HepG2 (cell line): ENCODE data around the gene POU3F1. TPM values are rescaled to one million over a fixed set of nuclear protein-coding genes. Genes with fewer than 3 reads are reported as not detected.

Experiments used
- ATF2 ChIP-seq: sonication (generic); formaldehyde crosslinking; IDR thresholded peaks from 2 replicates; pipeline ENCODE4 v1.4.0; 2020; ENCODE audit warnings: missing genetic modification reagents
- EZH2 ChIP-seq: conservative IDR thresholded peaks from 2 replicates; pipeline ENCODE4 v1.6.1; 2012; ENCODE audit warnings: mild to moderate bottlenecking, low read depth, low read length, moderate library complexity
- HINFP ChIP-seq: sonication (generic); formaldehyde crosslinking; IDR thresholded peaks from 2 replicates; pipeline ENCODE4 v1.4.0; 2020; ENCODE audit warnings: low read depth, mild to moderate bottlenecking, missing genetic modification reagents
- MNT ChIP-seq: fragments of 450-650 bp; IDR thresholded peaks from 2 replicates; pipeline ENCODE4 v1.6.1; 2016
- PATZ1 ChIP-seq: sonication (generic); formaldehyde crosslinking; IDR thresholded peaks from 2 replicates; pipeline ENCODE4 v1.4.0; 2020; ENCODE audit warnings: missing genetic modification reagents
- POLR2A ChIP-seq, 2 experiments: IDR thresholded peaks; 2 replicates each; pipeline ENCODE4 v1.6.1; 2011; ENCODE audit warnings: low read depth in 2 of 2, low read length in 2 of 2, mild to moderate bottlenecking in 1 of 2, moderate library complexity in 1 of 2; ENCODE audit not compliant: insufficient read depth in 1 of 2
- RFX5 ChIP-seq: IDR thresholded peaks from 2 replicates; pipeline ENCODE4 v1.6.1; 2011; ENCODE audit warnings: low read depth, low read length, improper control_type of control experiment
- TCF7 ChIP-seq: sonication (generic); IDR thresholded peaks from 2 replicates; pipeline ENCODE4 v1.6.1; 2016; ENCODE audit warnings: antibody characterized with exemption, low read depth
- TFDP1 ChIP-seq: IDR thresholded peaks from 2 replicates; pipeline ENCODE4 v1.6.1; 2016; ENCODE audit warnings: missing compliant biosample characterization, missing genetic modification reagents, borderline replicate concordance
- ZIK1 ChIP-seq: sonication (generic); formaldehyde crosslinking; IDR thresholded peaks from 2 replicates; pipeline ENCODE4 v1.5.0; 2020; ENCODE audit warnings: mild to moderate bottlenecking, low read depth, missing genetic modification reagents, borderline replicate concordance
- polyA plus RNA-seq, 8 experiments: library from polyadenylated mRNA; depleted of rRNA in 3 of 8; stranded (reverse) in 7 of 8; unstranded in 1 of 8; fragments of >200 nt; fragmentation: Illumina TruSeq in 4 of 8; extraction: Trizol in 4 of 8; gene quantifications; 2 replicates each; pipeline versions ENCODE4 v1.2.1 to v1.2.3, GENCODE V29; 2011 to 2016; ENCODE audit warnings: low read depth in 4 of 8, missing spikeins in 1 of 8, mixed read lengths in 1 of 8; ENCODE audit not compliant: insufficient read depth in 1 of 8
- total RNA-seq, 5 experiments: library from RNA; depleted of rRNA; stranded (reverse); fragments of >200 nt; fragmentation: Illumina TruSeq; extraction: Trizol; gene quantifications; 2 replicates each; pipeline ENCODE4 v1.2.3, GENCODE V29; 2016; ENCODE audit warnings: low read depth in 1 of 5

Gene POU3F1
- total and polyA plus RNA-seq, 2 of the 13 experiments (the other 11 are each of a cell fraction or from before 2014, with no cell fraction given): not detected

- TF ChIP-seq TFDP1 (CRISPR knock-in tag): no peak
- peak; percentile 68 for TF ChIP-seq TCF7
- TF ChIP-seq MNT: no peak
- TF ChIP-seq HINFP: no peak
- no peak for TF ChIP-seq PATZ1 (CRISPR knock-in tag)
- TF ChIP-seq RFX5: no peak
- TF ChIP-seq EZH2: no peak
- TF ChIP-seq ATF2: peak; percentile 87; the same call in 1 of the 2 replicates
- TF ChIP-seq POLR2A (IDR thresholded peaks at IDR 0.05; ENCODE audit: insufficient read depth in 1 of 2, low read depth in 2 of 2, low read length in 2 of 2): peak; percentile 22 to 45; a peak in 1 of 4 replicates
- no peak for TF ChIP-seq ZIK1
These were observed 45.8 kb downstream of the POU3F1 start (continued) for GRCh38 chr1:38000529-38001455.
